Choroid plexus epithelial cell (primary cell): ENCODE data around the gene IFNA5.

ENCODE experiments used
- DNase-seq: peaks from one replicate; pipeline ENCODE4 v3.0.0-alpha.2; 2010; ENCODE audit warnings: low read depth
- H3K4me3 ChIP-seq: 2 replicates; pipeline ENCODE4 v1.5.1; 2011; ENCODE audit warnings: low read depth, mild to moderate bottlenecking, control low read depth, low read length, moderate library complexity
- TF ChIP-seq, protein P1 (sequence below): conservative IDR thresholded peaks from 2 replicates; pipeline ENCODE4 v1.5.1; 2011; ENCODE audit warnings: low read depth, mild to moderate bottlenecking, control low read depth, inconsistent platforms, low read length, moderate library complexity

The IFNA5 gene

GRCh38 chr9:21305213-21305612 lies at the start of gene IFNA5:
Gene IFNA5 (minus strand): TSS chr9:21305313. CDS start chr9:21305256, 57 bp downstream.
- TF ChIP-seq, protein P1, sequence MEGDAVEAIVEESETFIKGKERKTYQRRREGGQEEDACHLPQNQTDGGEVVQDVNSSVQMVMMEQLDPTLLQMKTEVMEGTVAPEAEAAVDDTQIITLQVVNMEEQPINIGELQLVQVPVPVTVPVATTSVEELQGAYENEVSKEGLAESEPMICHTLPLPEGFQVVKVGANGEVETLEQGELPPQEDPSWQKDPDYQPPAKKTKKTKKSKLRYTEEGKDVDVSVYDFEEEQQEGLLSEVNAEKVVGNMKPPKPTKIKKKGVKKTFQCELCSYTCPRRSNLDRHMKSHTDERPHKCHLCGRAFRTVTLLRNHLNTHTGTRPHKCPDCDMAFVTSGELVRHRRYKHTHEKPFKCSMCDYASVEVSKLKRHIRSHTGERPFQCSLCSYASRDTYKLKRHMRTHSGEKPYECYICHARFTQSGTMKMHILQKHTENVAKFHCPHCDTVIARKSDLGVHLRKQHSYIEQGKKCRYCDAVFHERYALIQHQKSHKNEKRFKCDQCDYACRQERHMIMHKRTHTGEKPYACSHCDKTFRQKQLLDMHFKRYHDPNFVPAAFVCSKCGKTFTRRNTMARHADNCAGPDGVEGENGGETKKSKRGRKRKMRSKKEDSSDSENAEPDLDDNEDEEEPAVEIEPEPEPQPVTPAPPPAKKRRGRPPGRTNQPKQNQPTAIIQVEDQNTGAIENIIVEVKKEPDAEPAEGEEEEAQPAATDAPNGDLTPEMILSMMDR: no peak
- no peak for DNase-seq
- no peak within 1 kb of the TSS for H3K4me3 ChIP-seq

DNA sequence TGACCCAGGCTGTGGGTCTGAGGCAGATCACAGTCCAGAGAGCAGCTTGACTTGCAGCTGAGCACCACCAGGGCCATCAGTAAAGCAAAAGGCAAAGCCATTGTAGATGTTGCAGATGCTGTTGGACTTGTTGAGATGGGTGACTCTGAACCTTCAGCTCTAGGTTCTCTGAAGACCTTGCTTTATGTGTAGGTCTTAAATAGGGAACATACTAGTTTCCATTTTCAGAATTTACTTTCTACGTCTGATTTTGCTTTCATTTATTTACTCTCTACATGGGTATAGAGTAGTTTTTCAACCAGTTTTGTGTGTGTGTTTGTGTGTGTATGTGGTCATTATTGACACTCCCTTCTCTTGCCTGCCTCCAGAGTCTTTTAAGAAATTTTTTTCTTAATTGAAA lies 45.7 kb upstream of the IFNA5 start, which contains the start of gene IFNA6:
TSS of gene IFNA6 (minus strand) at position 101 of the 400 bp plus-strand sequence. CDS start at position 101, 0 bp downstream.
- TF ChIP-seq, protein P1: no peak
- no peak within 1 kb of the TSS for H3K4me3 ChIP-seq
- DNase-seq: no peak

- DNase-seq: no peak
- H3K4me3 ChIP-seq: no peak overlapping the region
- TF ChIP-seq, protein P1: no peak
Measured at GRCh38 chr9:21348430-21348970, 43.4 kb upstream of the IFNA5 start.

- TF ChIP-seq, protein P1: no peak
- H3K4me3 ChIP-seq: no peak overlapping the region
- DNase-seq: no peak
Measured at GRCh38 chr9:21340735-21341134, 35.6 kb upstream of the IFNA5 start.

GRCh38 chr9:21336457-21336856 lies 31.3 kb upstream of the IFNA5 start:
- H3K4me3 ChIP-seq: no peak overlapping the region
- TF ChIP-seq, protein P1: no peak
- DNase-seq: no peak

- peak; percentile 94 for DNase-seq
- TF ChIP-seq, protein P1: no peak
- H3K4me3 ChIP-seq: peak within 1 kb of the TSS; percentile 84
Measured at GRCh38 chr9:21334701-21335632, 29.9 kb upstream of the IFNA5 start, which contains the start of gene KLHL9. Gene KLHL9 (minus strand): TSS chr9:21335404. CDS start chr9:21334859, 545 bp downstream.
